Esophagus (tissue), 2 donors: Measurements from ENCODE around the gene IL1F10. TPM values are rescaled to one million over a fixed set of nuclear protein-coding genes. Genes with fewer than 3 reads are reported as not detected.

ENCODE experiments used
- H3K27ac ChIP-seq, 2 donors: one replicate each; pipeline ENCODE4 v1.5.1; 2013; ENCODE audit warnings: low read depth in 2 of 2, mild to moderate bottlenecking in 2 of 2, inconsistent platforms in 1 of 2, low read length in 1 of 2, moderate library complexity in 1 of 2
- H3K27me3 ChIP-seq, 2 donors: one replicate each; pipeline ENCODE4 v1.6.1; 2013; ENCODE audit warnings: low read length in 2 of 2, control low read depth in 1 of 2, mild to moderate bottlenecking in 1 of 2; ENCODE audit not compliant: insufficient read depth in 2 of 2, control insufficient read depth in 1 of 2
- H3K36me3 ChIP-seq, 2 donors: one replicate each; pipeline ENCODE4 v1.6.1; 2013; ENCODE audit warnings: low read length in 1 of 2; ENCODE audit not compliant: control insufficient read depth in 2 of 2, insufficient read depth in 2 of 2
- H3K4me1 ChIP-seq, 2 donors: one replicate each; pipeline ENCODE4 v1.6.1; 2013; ENCODE audit warnings: low read length in 1 of 2; ENCODE audit not compliant: control insufficient read depth in 2 of 2, insufficient read depth in 2 of 2
- H3K4me3 ChIP-seq, 2 donors: one replicate each; pipeline ENCODE4 v1.5.1; 2013; ENCODE audit warnings: low read length in 2 of 2, mild to moderate bottlenecking in 2 of 2, low read depth in 1 of 2, moderate library complexity in 1 of 2
- H3K9me3 ChIP-seq, 2 donors: one replicate each; pipeline ENCODE4 v1.6.1; 2013; ENCODE audit warnings: mild to moderate bottlenecking in 2 of 2, low read depth in 1 of 2, low read length in 1 of 2, moderate library complexity in 1 of 2; ENCODE audit not compliant: control insufficient read depth in 2 of 2, insufficient read depth in 1 of 2
- whole genome bisulfite sequencing, 2 donors: extraction: QIAGEN DNeasy Blood & Tissue Kit; methylation state at CpG; one replicate each; pipeline ENCODE4 v1.1.7; 2013; 5-methylcytosine and 5-hydroxymethylcytosine counted together
- polyA plus RNA-seq, 2 donors: library from polyadenylated mRNA; stranded (reverse); fragments of 200-250 nt; gene quantifications; one replicate each; pipeline ENCODE4 v1.2.3, GENCODE V29; 2013
- donor health status: healthy with polysubstance abuse.
- donor health status: Bipolar disorder and iron deficiency.

IL1F10 gene
- polyA plus RNA-seq, 2 donors: 0.18 to 0.51 TPM

GRCh38 chr2:113056521-113056920 lies 11.2 kb upstream of the IL1F10 start:
- 47 to 61% methylated on average over 1 of the region's 1 CpG for WGBS, 2 donors
- Histone ChIP-seq H3K36me3 (no peaks in the 10 kb centered on the region), H3K4me3 (no peak overlapping the region), H3K4me1 (peaks cover 0 to 7% of the 10 kb centered on the region in 2 donors), H3K27ac (no peak overlapping the region), H3K27me3 (no peaks in the 10 kb centered on the region), H3K9me3 (peaks cover 4 to 5% of the 10 kb centered on the region in 2 donors)

GRCh38 chr2:113057117-113057516 lies 10.7 kb upstream of the IL1F10 start:
- H3K27ac ChIP-seq: no peak overlapping the region
- WGBS, 2 donors: 60 to 85% methylated on average over 1 of the region's 1 CpG
- no peak overlapping the region for H3K4me3 ChIP-seq
- H3K9me3 ChIP-seq: peaks cover 4% of the 10 kb centered on the region in 2 donors
- H3K4me1 ChIP-seq: peaks cover 0 to 7% of the 10 kb centered on the region in 2 donors
- no peaks in the 10 kb centered on the region for H3K36me3 ChIP-seq
- no peaks in the 10 kb centered on the region for H3K27me3 ChIP-seq

- H3K27me3 ChIP-seq: no peaks in the 10 kb centered on the region
- no peaks in the 10 kb centered on the region for H3K36me3 ChIP-seq
- peaks cover 2 to 4% of the 10 kb centered on the region in 2 donors for H3K9me3 ChIP-seq
- 45 to 69% methylated on average over 2 of the region's 2 CpGs for WGBS, 2 donors
- peaks cover 2 to 7% of the 10 kb centered on the region in 2 donors for H3K4me1 ChIP-seq
- H3K4me3 ChIP-seq: peak overlapping the region; percentile 22 to 37
- H3K27ac ChIP-seq: peak overlapping the region; percentile 67 to 72
These were observed 9.3 kb upstream of the IL1F10 start for GRCh38 chr2:113058411-113058994.

- peak within 1 kb of the TSS; percentile 35 to 37 for H3K4me3 ChIP-seq
- H3K9me3 ChIP-seq: peaks cover 2 to 4% of the 10 kb centered on the region in 2 donors
- whole genome bisulfite sequencing, 2 donors: 78 to 80% methylated on average over 15 of the region's 15 CpGs
- peak within 1 kb of the TSS; percentile 67 to 72 for H3K27ac ChIP-seq
- H3K36me3 ChIP-seq: no peaks in the 10 kb centered on the region
- H3K4me1 ChIP-seq: peaks cover 2 to 7% of the 10 kb centered on the region in 2 donors
- H3K27me3 ChIP-seq: no peaks in the 10 kb centered on the region
These were observed 8.5 kb upstream of the IL1F10 start, which contains the start of gene IL36RN for GRCh38 chr2:113058998-113059960. Gene IL36RN (plus strand): TSS chr2:113059198. CDS start chr2:113059439, 241 bp downstream.

GRCh38 chr2:113060396-113060795 lies 7.4 kb upstream of the IL1F10 start:
- 72 to 77% methylated on average over 4 of the region's 4 CpGs for WGBS, 2 donors
- H3K27me3 ChIP-seq: no peaks in the 10 kb centered on the region
- no peak overlapping the region for H3K27ac ChIP-seq
- peaks cover 0 to 2% of the 10 kb centered on the region in 2 donors for H3K36me3 ChIP-seq
- no peak overlapping the region for H3K4me3 ChIP-seq
- peaks cover 0 to 6% of the 10 kb centered on the region in 2 donors for H3K9me3 ChIP-seq
- H3K4me1 ChIP-seq: peaks cover 2 to 7% of the 10 kb centered on the region in 2 donors

- no peaks in the 10 kb centered on the region for H3K27me3 ChIP-seq
- H3K9me3 ChIP-seq: peaks cover 0 to 6% of the 10 kb centered on the region in 2 donors
- WGBS, 2 donors: 72 to 83% methylated on average over 1 of the region's 1 CpG
- H3K36me3 ChIP-seq: peaks cover 0 to 2% of the 10 kb centered on the region in 2 donors
- no peak overlapping the region for H3K4me3 ChIP-seq
- peaks cover 2 to 7% of the 10 kb centered on the region in 2 donors for H3K4me1 ChIP-seq
- no peak overlapping the region for H3K27ac ChIP-seq
These were observed 7.0 kb upstream of the IL1F10 start for GRCh38 chr2:113060796-113061195.

- peaks cover 0 to 2% of the 10 kb centered on the region in 2 donors for H3K36me3 ChIP-seq
- H3K4me1 ChIP-seq: peaks cover 2 to 7% of the 10 kb centered on the region in 2 donors
- no peaks in the 10 kb centered on the region for H3K27me3 ChIP-seq
- no peak overlapping the region for H3K27ac ChIP-seq
- no peak overlapping the region for H3K4me3 ChIP-seq
- H3K9me3 ChIP-seq: peaks cover 0 to 4% of the 10 kb centered on the region in 2 donors
- WGBS, 2 donors: 74 to 84% methylated on average over 2 of the region's 2 CpGs
These were observed 6.5 kb upstream of the IL1F10 start for GRCh38 chr2:113061241-113061640.

GRCh38 chr2:113061896-113062770 lies 5.6 kb upstream of the IL1F10 start:
- Histone ChIP-seq H3K27me3 (no peaks in the 10 kb centered on the region), H3K27ac (no peak overlapping the region), H3K9me3 (peaks cover 0 to 4% of the 10 kb centered on the region in 2 donors), H3K36me3 (peaks cover 0 to 2% of the 10 kb centered on the region in 2 donors), H3K4me1 (peaks cover 2 to 7% of the 10 kb centered on the region in 2 donors), H3K4me3 (no peak overlapping the region)
- WGBS, 2 donors: 90 to 92% methylated on average over 18 of the region's 18 CpGs

- H3K36me3 ChIP-seq: peaks cover 0 to 2% of the 10 kb centered on the region in 2 donors
- peaks cover under 1 to 2% of the 10 kb centered on the region in 2 donors for H3K4me1 ChIP-seq
- WGBS, 2 donors: 87 to 89% methylated on average over 5 of the region's 5 CpGs
- no peak overlapping the region for H3K4me3 ChIP-seq
- no peaks in the 10 kb centered on the region for H3K27me3 ChIP-seq
- no peak overlapping the region for H3K27ac ChIP-seq
- H3K9me3 ChIP-seq: peaks cover 0 to 4% of the 10 kb centered on the region in 2 donors
These were observed 3.5 kb upstream of the IL1F10 start for GRCh38 chr2:113064281-113064680.
